Breast epithelium (tissue), 4 donors: ENCODE measurements around the gene ERRFI1. TPM values are rescaled to one million over a fixed set of nuclear protein-coding genes. Genes with fewer than 3 reads are reported as not detected.
A peak's percentile ranks its signal among the peaks of the same experiment; 100 is the strongest.

Experiments
- DNase-seq, 2 donors: peaks; one replicate each; pipeline ENCODE4 v3.0.0-alpha.2; 2019; ENCODE audit warnings: low spot score in 2 of 2
- H3K27ac ChIP-seq, 2 donors: fragments of 200-600 bp; sonication (generic) in 1 of 2; one replicate each; pipeline ENCODE4 v1.5.1; 2016 to 2019; ENCODE audit warnings: mild to moderate bottlenecking in 1 of 2
- H3K27me3 ChIP-seq, 2 donors: fragments of 200-600 bp; sonication (generic) in 1 of 2; one replicate each; pipeline versions ENCODE4 v1.5.1 to v1.6.0; 2017 to 2019; ENCODE audit warnings: control low read depth in 1 of 2, mild to moderate bottlenecking in 1 of 2
- H3K36me3 ChIP-seq: fragments of 200-600 bp; one replicate; pipeline ENCODE4 v1.5.1; 2019
- H3K4me1 ChIP-seq, 2 donors: fragments of 200-600 bp; sonication (generic); one replicate each; pipeline ENCODE4 v1.5.1; 2016 to 2019; ENCODE audit warnings: control low read depth in 1 of 2
- H3K4me3 ChIP-seq, 3 donors: fragments of 200-600 bp; sonication (generic); 1 replicate in 2 of 3; 2 replicates in 1 of 3; pipeline ENCODE4 v1.5.1; 2016 to 2019; ENCODE audit warnings: mild to moderate bottlenecking in 3 of 3, moderate library complexity in 2 of 3
- H3K9me3 ChIP-seq, 2 donors: fragments of 200-600 bp; sonication (generic) in 1 of 2; one replicate each; pipeline ENCODE4 v1.5.1; 2016 to 2019; ENCODE audit warnings: control low read depth in 1 of 2
- POLR2A ChIP-seq: fragments of 450-650 bp; IDR thresholded peaks from one replicate; pipeline ENCODE4 v1.6.1; 2016; ENCODE audit warnings: antibody characterized with exemption, mild to moderate bottlenecking, moderate library complexity
- POLR2AphosphoS5 ChIP-seq, 3 donors: sonication (generic); formaldehyde crosslinking; IDR thresholded peaks; one replicate each; pipeline ENCODE4 v1.6.1; 2017; ENCODE audit warnings: antibody characterized with exemption in 3 of 3
- intact Hi-C: fragments of 100-400 bp; cut with DNase I; formaldehyde crosslinking; loops from one replicate; pipeline ENCODE4 v1.15.1; 2023; ENCODE audit warnings: low total_unique reads
- total RNA-seq, 3 donors: library from RNA; depleted of rRNA; stranded (reverse); fragments of >200 nt; gene quantifications; one replicate each; pipeline ENCODE4 v1.1.0, GENCODE V29; 2016
- TF ChIP-seq, protein P1 (sequence below), 3 donors: fragments of 450-650 bp; IDR thresholded peaks; one replicate each; pipeline ENCODE4 v1.5.1; 2016 to 2017; ENCODE audit warnings: antibody characterized with exemption in 3 of 3, mild to moderate bottlenecking in 3 of 3, moderate library complexity in 3 of 3

The ERRFI1 gene
- total RNA-seq, 3 donors from 2014 or later: 207 to 550 (median 379) TPM

- intact Hi-C loops: no loop called here
- H3K9me3 ChIP-seq: no peaks in the 10 kb centered on the region
- H3K27me3 ChIP-seq: no peaks in the 10 kb centered on the region
- no peak overlapping the region for H3K27ac ChIP-seq
- no peak for DNase-seq
- no peaks in the 10 kb centered on the region for H3K4me1 ChIP-seq
- TF ChIP-seq, protein P1, sequence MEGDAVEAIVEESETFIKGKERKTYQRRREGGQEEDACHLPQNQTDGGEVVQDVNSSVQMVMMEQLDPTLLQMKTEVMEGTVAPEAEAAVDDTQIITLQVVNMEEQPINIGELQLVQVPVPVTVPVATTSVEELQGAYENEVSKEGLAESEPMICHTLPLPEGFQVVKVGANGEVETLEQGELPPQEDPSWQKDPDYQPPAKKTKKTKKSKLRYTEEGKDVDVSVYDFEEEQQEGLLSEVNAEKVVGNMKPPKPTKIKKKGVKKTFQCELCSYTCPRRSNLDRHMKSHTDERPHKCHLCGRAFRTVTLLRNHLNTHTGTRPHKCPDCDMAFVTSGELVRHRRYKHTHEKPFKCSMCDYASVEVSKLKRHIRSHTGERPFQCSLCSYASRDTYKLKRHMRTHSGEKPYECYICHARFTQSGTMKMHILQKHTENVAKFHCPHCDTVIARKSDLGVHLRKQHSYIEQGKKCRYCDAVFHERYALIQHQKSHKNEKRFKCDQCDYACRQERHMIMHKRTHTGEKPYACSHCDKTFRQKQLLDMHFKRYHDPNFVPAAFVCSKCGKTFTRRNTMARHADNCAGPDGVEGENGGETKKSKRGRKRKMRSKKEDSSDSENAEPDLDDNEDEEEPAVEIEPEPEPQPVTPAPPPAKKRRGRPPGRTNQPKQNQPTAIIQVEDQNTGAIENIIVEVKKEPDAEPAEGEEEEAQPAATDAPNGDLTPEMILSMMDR (IDR thresholded peaks at IDR 0.05): no peak
- TF ChIP-seq POLR2A (no peak), POLR2AphosphoS5 (IDR thresholded peaks at IDR 0.05) (no peak)
- no peak overlapping the region for H3K4me3 ChIP-seq
- no peaks in the 10 kb centered on the region for H3K36me3 ChIP-seq
These were observed 16.0 kb upstream of the ERRFI1 start for GRCh38 chr1:8042134-8042533.

DNA sequence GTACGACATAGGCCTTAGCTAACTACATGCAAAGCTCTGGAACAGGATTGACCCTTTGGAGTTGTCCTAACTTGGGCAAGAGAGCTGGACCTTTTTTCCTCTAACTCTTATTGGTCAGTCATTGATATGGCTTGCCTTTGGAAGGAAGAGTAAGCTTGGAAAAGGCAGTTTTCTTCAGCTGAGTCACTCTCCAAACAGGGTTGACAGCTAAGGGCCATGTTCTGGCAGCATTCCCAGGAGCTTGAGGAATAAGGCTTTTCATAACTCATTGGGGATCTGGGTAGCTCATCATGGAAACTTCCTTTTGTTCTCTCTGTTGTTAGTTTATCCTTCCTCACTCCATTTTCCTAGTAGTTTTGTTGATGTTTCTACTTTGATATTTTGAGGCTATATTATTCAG, 14.5 kb upstream of the ERRFI1 start:
- Histone ChIP-seq H3K4me3 (no peak overlapping the region), H3K36me3 (no peaks in the 10 kb centered on the region), H3K9me3 (no peaks in the 10 kb centered on the region), H3K4me1 (no peaks in the 10 kb centered on the region), H3K27me3 (no peaks in the 10 kb centered on the region), H3K27ac (peak overlapping the region; percentile 63 to 74)
- peak; percentile 80 to 86 for DNase-seq
- intact Hi-C loops: no loop called here
- no peak for TF ChIP-seq POLR2A
- TF ChIP-seq POLR2AphosphoS5 (IDR thresholded peaks at IDR 0.05): peak in 1 of 3 donors; percentile 40

DNA sequence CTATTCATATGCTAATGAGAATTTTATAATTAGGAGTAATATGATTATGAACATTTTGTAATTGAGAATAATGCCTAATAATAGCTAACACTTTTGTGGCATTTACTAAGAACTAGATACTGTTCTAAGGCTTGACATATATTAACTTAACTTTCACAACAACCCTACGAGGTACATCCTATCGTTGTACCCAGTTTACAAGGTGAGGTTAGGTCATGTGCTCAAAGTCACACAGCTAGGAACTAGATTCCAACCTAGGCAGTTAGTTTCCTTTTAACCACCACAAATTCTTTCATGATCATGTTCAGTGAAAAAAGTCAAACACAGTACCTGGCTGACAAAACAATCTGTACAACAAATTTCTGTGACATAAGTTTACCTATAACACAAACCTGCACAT, 13.0 kb upstream of the ERRFI1 start:
- TF ChIP-seq POLR2AphosphoS5 (IDR thresholded peaks at IDR 0.05) (no peak), POLR2A (no peak)
- TF ChIP-seq, protein P1 (IDR thresholded peaks at IDR 0.05): no peak
- intact Hi-C loops: no loop called here
- DNase-seq: no peak
- no peaks in the 10 kb centered on the region for H3K9me3 ChIP-seq
- H3K36me3 ChIP-seq: no peaks in the 10 kb centered on the region
- no peaks in the 10 kb centered on the region for H3K4me1 ChIP-seq
- H3K4me3 ChIP-seq: no peak overlapping the region
- no peaks in the 10 kb centered on the region for H3K27me3 ChIP-seq
- no peak overlapping the region for H3K27ac ChIP-seq

DNA sequence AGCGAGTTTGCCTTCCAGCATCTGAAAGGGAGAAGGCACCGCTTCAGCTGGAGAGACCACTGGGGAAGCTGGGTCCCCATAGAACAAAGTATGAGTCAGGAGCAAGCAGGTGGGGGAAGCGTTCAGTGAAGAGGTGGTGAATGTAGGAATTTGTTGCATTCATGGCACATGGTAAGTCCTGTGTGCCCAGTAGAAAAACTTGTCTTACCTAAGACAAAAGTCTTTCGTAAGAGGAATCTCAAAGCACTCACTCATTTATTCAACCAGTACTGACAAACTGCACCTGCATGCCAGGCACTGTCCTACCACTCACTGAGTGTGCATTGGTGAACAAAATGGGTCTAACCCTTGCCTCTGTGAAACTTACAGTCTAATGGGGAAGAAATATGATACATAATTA, 9.2 kb upstream of the ERRFI1 start:
- H3K4me3 ChIP-seq: no peak overlapping the region
- no peaks in the 10 kb centered on the region for H3K9me3 ChIP-seq
- TF ChIP-seq POLR2A (no peak), POLR2AphosphoS5 (IDR thresholded peaks at IDR 0.05) (no peak)
- TF ChIP-seq, protein P1 (IDR thresholded peaks at IDR 0.05): no peak
- DNase-seq: no peak
- no peak overlapping the region for H3K27ac ChIP-seq
- no peaks in the 10 kb centered on the region for H3K27me3 ChIP-seq
- H3K36me3 ChIP-seq: no peaks in the 10 kb centered on the region
- no peaks in the 10 kb centered on the region for H3K4me1 ChIP-seq
- intact Hi-C loops: no loop called here

GRCh38 chr1:8033322-8033721, 7.2 kb upstream of the ERRFI1 start:
- Histone ChIP-seq H3K9me3 (no peaks in the 10 kb centered on the region), H3K4me3 (no peak overlapping the region), H3K36me3 (no peaks in the 10 kb centered on the region), H3K27ac (no peak overlapping the region), H3K27me3 (no peaks in the 10 kb centered on the region), H3K4me1 (no peaks in the 10 kb centered on the region)
- DNase-seq: no peak
- no peak for TF ChIP-seq POLR2AphosphoS5 (IDR thresholded peaks at IDR 0.05)
- TF ChIP-seq POLR2A: no peak
- TF ChIP-seq, protein P1 (IDR thresholded peaks at IDR 0.05): no peak
- intact Hi-C loops: no loop called here

GRCh38 chr1:8032366-8032910, 6.3 kb upstream of the ERRFI1 start:
- no peaks in the 10 kb centered on the region for H3K4me1 ChIP-seq
- no peak for DNase-seq
- intact Hi-C loops: no loop called here
- no peaks in the 10 kb centered on the region for H3K27me3 ChIP-seq
- no peak overlapping the region for H3K27ac ChIP-seq
- TF ChIP-seq POLR2AphosphoS5 (IDR thresholded peaks at IDR 0.05) (no peak), POLR2A (no peak)
- TF ChIP-seq, protein P1 (IDR thresholded peaks at IDR 0.05): no peak
- H3K4me3 ChIP-seq: no peak overlapping the region
- no peaks in the 10 kb centered on the region for H3K9me3 ChIP-seq
- no peaks in the 10 kb centered on the region for H3K36me3 ChIP-seq
